NCI-H2227 (cell line): ENCODE results near the gene F2.

Source experiments
- DNase-seq: peaks from one replicate; lab custom pipeline; 2025; ENCODE audit not compliant: unreplicated experiment; lab: John Stamatoyannopoulos, UW

F2 gene

DNA sequence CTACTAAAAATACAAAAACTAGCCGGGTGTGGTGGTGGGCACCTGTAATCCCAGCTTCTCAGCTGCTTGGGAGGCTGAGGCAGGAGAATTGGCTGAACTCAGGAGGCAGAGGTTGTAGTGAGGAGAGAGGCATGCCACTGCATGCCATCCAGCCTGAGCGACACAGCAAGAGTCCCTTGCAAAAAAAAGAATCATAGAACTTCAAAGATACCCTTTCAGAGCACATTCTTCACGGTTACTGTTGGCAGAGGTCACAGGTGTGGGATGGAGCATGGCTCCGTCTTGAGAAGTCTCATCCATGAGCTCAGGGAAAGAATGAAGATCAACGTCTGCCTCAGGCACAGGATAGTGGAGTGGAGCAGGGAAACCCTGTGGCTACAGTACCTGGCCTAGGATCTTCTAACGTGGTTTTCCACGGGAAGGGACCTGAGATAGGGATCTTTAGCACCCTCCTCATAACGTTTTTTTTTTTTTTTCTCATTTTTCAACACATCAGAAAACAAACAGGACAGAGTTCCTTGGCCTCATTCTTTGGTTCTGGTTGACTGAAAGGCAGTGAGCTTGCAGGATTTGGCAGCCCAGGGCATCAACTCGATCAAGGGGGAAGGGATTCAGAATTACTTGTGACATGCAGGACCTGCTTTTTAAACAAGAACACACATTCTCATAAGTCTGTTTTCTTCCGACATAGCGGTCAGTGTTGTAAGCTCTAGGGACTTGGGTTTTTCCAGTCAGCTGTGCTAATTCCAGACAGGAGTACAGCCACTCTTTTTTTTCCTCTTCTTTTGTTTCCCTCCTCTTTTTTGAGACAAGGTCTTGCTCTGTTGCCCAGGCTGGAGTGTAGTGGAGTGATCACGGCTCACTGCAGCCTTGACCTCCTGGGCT is 22.8 kb downstream of the F2 start:
- no peak for DNase-seq

DNA sequence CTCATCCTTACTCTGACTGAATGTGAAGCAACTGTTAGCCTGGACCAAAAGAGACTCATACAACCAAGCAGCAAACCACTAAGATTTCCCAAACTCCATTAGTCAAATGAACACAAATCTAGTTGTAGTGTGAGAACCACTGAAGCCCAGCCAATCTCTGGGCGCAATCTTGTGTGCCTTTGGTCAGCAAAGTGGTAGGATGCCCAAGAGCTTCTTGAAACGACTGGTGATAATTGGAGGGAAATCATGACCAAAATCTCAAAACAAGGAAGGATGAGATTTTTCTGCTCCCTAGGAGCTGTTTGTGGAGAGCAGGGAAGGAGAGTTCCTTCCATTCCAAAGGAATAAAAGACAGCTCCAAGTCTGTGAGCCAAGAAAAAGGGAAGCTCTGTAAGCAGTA is 24.0 kb downstream of the F2 start:
- DNase-seq, result no peak

DNA sequence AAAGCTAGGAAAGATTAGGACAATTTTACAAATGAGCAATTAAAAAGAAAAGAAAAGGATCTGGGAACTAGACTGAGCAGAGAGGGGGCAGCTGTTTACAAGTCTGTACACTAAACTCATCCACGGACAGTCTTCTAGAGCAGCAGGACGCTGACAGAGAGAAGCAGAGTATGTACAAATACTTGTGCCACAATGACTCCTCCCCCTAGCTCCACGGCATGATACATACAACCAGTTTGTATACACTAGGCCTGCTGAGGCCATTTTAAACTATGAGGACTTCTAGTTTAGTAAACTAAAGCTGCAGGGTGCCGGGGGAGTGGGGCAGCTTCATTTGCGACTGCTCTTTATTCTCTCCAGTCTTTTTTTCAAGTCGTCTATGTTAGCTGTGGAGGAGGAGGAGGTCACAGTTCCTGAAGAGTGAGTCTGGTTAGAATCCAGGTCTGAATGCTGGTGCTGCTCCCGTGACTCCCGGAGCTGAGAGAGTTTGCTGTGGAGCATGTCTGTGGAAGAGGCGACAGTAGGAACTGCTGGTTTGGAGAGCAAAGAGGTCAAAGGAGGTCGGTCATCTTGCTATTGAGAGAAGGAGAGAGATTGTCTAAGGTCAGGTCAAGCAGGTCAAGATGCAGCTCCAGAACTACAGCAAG is 24.8 kb downstream of the F2 start:
- no peak for DNase-seq

DNA sequence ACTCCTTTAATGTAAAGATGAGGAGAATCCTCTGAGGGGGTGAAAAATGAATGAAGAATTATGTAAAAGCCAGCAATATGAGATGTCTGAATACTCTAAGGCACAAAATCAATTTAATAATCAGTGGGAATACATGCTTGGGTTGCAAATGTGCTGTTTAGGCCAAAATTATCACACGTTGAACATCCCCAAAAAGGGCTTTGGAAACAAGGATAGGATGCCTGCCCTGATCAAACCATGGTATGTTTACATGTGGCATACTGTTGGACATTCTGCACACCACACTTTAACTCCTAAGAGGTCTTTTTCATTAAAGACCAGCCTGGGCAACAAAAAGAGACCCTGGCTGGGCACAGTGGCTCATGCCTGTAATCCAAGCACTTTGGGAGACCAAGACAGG is 26.3 kb downstream of the F2 start:
- no peak for DNase-seq

DNA sequence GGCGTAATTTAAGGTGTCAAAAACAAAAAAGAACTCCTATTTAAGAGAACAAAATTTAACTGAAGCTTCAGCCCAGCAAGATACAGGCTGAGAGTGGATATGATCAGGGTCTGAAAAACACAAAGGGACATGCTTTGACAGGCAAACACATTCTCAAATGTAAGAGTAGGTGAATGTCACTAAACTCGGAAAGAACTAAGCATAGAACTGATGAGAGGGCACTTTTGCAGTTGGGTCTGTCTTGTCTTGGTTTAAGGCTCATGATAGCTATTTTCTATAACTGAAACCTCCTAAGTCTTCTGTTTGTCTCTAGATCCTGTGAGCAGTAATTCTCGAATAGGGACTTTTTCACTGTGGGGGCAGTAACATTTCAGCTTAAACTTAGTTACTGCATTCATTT is 27.0 kb downstream of the F2 start:
- DNase-seq, result no peak

DNA sequence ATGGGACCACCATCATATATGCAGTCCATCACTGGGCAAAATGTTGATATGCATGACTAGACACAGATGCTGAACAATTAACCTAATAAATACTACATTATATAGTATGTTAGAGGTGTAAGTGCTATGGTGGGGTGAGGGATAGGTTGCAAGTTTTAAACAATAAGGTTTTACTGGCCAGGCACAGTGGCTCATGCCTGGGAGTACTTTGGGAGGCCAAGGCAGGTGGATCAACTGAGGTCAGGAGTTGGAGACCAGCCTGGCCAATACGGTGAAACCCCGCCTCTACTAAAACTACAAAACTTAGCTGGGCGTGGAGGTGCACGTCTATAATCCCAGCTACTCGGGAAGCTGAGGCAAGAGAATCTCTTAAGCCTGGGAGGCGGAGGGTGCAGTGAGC is 28.1 kb downstream of the F2 start:
- DNase-seq, result no peak

DNA sequence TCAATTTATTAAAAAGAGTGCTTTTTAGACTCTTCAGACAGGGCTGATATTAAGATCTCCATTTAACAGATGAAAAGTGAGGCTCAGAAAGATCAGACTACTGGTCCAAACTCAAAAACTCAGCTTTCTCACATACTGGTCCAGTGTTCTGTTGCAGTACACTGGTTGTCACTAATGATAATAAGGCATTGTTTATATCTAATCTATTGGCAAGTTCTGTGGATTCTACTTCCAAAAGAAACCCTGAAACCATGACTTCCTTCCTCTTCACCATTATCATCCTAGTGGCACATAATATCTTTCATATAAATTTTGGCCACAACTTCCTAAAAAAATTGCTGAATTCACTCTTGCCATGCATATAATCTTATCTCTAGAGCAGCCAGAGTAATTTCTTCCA is 36.9 kb downstream of the F2 start:
- DNase-seq, result no peak

DNA sequence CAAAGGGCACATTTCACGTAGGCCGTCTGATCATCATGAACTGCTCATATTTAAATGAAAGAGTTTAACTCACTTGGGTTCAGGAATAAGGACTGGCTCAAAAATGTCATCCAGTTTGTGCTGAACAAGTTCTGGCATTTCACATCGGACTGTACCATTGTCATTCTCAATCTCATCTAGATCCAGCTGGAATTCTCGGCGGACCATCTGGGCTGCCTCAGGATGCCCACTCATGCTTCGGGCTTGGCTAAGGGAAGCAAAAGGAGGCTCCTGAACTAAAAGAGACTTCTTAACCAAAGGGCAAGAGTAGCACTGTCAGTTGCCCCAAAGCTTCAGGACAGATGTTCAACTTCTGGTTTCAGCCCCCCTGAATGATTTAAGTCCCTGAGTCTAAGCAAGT is 40.2 kb downstream of the F2 start:
- no peak for DNase-seq

DNA sequence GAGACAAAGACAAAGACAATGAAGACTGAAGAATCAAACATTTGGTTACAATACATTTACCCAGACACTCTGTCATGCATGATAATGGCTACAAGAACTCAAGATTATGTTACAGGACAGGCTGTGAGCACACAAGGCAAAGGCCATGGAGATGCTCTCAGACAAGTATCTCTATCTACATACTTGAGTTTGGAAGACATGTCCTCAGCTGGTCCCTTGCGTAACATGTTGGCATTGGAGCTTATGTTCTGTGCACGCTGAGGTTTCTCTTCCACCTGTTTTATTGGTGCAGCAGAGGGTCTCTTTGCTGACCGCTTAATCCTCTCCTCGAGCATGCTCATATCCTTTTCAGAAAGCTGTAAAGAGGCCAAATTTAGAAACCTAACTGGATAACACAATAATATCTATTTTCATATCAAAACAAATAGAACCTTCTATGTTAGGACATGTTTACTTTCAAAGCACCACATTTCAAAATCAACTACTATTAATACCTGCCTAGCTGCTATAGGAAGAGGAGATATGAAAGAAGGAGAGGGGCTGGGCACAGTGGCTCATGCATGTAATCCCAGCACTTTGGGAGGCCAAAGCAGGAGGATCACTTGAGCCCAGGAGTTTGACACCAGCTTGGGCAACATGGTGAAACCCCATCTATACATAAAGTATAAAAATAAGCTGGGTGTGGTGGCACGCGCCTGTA is 41.6 kb downstream of the F2 start:
- DNase-seq, result no peak

DNA sequence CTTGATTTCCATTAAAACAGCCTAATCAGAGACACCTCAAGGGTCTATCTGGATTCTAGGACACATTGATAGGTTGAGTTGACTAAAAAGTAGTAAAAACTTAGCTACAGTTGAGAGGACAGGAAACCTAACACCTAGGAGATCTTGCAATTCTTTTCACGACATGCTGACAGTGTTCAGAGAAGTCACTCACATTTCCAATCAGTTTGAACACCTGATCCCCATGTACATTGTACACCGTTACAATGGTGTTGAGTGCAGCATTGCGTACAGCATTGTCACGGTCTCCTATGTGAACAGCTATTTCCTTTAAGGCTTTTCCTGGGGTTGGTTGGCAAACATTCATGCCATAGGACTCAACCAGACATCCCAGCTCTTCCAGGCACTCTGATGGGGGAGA is 42.8 kb downstream of the F2 start:
- DNase-seq, result no peak

DNA sequence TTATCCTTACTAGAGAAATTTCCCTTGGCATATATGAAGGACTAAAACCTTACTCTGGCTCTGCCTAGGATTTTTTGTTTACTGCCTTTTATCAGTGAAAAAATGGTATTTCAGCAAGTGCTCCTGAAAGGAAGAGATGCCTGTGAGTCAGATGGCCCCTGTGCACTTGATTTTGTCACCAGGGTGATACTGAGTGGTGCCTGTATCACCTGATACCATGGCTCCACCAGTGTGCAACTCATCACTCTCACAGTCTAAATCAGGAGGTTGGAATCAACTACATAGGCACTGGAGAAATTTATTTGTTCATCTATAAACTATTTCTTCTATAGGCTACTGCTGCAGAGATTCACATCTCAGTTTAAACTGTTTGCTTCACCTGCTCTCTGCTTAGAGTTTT is 43.2 kb downstream of the F2 start:
- no peak for DNase-seq

DNA sequence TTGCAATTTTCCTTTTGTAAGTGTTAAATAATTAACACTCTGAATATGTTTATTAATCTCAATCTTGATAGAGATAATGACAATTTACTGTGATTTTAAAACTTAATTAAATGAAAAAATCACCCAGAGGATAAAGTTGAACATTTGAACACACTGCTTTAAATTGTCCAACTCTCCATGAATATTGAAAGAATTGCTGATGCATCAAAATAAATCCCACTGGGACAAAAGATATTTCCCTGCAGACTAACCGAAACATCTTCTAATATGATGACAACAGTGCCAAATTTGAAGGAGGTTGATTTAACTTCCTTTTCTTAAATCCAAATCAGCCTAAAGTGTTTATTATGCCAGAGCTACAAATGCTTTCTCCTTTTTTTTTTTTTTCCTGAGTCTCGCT is 47.6 kb downstream of the F2 start:
- DNase-seq, result no peak

DNA sequence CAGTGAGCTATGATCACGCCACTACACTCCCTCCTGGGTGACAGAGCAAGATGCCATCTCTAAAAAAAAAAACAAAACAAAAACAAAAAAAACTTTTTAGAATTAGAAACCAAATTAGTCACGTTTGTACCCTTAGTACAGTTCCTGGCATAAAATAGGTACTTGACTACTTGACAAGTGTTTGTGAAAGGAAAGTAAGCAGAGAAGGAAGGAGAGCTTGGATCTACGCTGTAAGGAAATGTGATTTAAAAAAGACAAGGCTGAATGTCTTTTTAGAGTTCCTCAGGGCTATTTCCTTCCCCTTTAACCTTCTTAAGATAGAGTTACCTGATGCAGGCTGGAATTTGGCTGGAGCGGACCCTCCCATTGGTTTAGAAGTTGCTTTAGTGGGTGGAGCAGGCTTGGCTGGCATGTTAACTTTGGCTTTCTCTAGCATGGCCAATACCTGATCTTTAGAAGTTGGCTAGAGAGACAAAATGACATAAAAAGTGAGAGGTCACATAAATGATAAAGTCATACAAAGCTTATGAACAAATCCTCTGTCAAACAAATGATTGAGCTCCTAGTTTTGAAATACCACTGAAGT is 50.7 kb downstream of the F2 start:
- DNase-seq, result no peak

DNA sequence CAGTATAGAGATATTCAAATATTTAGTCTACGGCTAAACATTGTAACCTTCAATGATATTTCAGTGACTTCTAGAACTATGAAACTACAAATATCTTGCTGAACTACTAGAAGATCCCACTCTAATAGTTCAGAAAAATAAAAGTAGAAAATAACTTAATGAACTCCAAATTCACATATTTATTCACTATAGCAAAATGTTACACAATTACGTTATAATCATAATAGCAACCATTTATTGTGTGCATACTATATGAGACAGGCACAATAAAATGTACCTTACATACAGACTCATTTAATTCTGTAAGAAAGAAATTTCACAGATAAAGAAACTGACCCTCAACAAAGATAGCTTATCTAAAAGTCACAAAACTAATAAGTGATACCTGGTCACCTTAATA is 57.9 kb downstream of the F2 start:
- no peak for DNase-seq

DNA sequence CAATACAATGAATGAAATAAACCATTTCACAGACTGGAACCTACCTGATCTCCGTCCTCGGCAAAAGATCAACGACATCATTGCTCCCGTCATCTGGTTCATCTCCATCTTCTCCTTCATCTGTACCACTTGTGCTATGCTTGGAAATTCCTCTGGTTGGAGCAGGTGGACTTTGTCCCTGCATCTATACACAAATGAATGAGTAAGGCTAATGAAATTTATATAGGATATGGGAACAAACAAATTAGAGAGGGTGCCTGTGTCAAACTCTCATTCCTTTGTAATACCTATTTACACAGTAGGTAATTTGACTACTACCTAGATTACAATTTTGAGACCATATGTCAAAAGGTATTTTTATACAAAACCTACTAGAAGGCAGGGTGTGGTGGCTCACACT is 59.4 kb downstream of the F2 start:
- DNase-seq, result no peak
